ENCODE measurements around the gene MRPL51. TPM values are rescaled to one million over a fixed set of nuclear protein-coding genes. Genes with fewer than 3 reads are reported as not detected.

The MRPL51 gene
- total and polyA plus RNA-seq, 2 experiments from 2014 or later: 93.9 to 463 TPM

DNA sequence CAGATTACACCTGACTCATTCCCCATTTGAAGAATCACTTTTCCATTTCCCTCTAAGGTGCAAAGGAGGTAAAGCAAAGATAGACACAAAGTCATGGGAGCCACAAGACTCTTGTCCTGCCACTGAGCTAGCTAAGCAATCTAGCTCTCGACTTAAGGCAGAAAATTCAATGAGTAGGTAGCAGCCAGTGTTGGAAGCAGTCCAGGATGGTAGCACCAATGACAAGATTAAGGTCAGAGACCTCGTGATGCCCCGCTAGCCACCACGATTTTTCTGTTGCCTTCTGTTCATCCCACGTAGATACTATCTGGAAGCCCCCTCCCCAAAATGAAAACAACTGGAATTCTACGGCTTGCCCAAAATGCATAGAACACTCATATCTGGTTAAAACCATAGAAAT lies 24.0 kb downstream of the MRPL51 start:
- H3K4me2 ChIP-seq: peak overlapping the region; percentile 98
- H3K27ac ChIP-seq (ENCODE audit: low read depth): no peak overlapping the region
- H3K27me3 ChIP-seq (ENCODE audit: insufficient read depth): no peaks in the 10 kb centered on the region
- Mint-ChIP-seq H3K4me1 (peaks cover 16% of the 10 kb centered on the region), H3K9me3 (no peaks in the 10 kb centered on the region), H3K27ac (no peak overlapping the region), H3K27me3 (ENCODE audit: insufficient read depth, low read depth, poor library complexity) (peaks cover 11% of the 10 kb centered on the region), H3K4me3 (peak overlapping the region; percentile 71), H3K36me3 (ENCODE audit: low read depth) (peaks cover 29% of the 10 kb centered on the region)
- H2AFZ ChIP-seq: no peak overlapping the region
- peaks cover 10% of the 10 kb centered on the region for H3K36me3 ChIP-seq (ENCODE audit: insufficient read depth)
- peaks cover 14% of the 10 kb centered on the region for H3K4me1 ChIP-seq (ENCODE audit: insufficient read depth)
- H3K4me3 ChIP-seq: peak overlapping the region; percentile 98
- DNase-seq (ENCODE audit: low spot score) (no peak), ATAC-seq (no peak)
- H3K79me2 ChIP-seq (replicated peaks; ENCODE audit: insufficient read depth): peaks cover 22% of the 10 kb centered on the region
- peaks cover 8% of the 10 kb centered on the region for H4K20me1 ChIP-seq (replicated peaks; ENCODE audit: insufficient read depth)
- H3K9me2 ChIP-seq (ENCODE audit: insufficient read depth): no peaks in the 10 kb centered on the region
- no peak for TF ChIP-seq EZH2phosphoT487 (IDR thresholded peaks at IDR 0.05; ENCODE audit: unreplicated experiment)
- TF ChIP-seq, protein P1, sequence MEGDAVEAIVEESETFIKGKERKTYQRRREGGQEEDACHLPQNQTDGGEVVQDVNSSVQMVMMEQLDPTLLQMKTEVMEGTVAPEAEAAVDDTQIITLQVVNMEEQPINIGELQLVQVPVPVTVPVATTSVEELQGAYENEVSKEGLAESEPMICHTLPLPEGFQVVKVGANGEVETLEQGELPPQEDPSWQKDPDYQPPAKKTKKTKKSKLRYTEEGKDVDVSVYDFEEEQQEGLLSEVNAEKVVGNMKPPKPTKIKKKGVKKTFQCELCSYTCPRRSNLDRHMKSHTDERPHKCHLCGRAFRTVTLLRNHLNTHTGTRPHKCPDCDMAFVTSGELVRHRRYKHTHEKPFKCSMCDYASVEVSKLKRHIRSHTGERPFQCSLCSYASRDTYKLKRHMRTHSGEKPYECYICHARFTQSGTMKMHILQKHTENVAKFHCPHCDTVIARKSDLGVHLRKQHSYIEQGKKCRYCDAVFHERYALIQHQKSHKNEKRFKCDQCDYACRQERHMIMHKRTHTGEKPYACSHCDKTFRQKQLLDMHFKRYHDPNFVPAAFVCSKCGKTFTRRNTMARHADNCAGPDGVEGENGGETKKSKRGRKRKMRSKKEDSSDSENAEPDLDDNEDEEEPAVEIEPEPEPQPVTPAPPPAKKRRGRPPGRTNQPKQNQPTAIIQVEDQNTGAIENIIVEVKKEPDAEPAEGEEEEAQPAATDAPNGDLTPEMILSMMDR (conservative IDR thresholded peaks at IDR 0.05; ENCODE audit: low read depth in 2 of 2): no peak
- TF ChIP-seq, protein P2, sequence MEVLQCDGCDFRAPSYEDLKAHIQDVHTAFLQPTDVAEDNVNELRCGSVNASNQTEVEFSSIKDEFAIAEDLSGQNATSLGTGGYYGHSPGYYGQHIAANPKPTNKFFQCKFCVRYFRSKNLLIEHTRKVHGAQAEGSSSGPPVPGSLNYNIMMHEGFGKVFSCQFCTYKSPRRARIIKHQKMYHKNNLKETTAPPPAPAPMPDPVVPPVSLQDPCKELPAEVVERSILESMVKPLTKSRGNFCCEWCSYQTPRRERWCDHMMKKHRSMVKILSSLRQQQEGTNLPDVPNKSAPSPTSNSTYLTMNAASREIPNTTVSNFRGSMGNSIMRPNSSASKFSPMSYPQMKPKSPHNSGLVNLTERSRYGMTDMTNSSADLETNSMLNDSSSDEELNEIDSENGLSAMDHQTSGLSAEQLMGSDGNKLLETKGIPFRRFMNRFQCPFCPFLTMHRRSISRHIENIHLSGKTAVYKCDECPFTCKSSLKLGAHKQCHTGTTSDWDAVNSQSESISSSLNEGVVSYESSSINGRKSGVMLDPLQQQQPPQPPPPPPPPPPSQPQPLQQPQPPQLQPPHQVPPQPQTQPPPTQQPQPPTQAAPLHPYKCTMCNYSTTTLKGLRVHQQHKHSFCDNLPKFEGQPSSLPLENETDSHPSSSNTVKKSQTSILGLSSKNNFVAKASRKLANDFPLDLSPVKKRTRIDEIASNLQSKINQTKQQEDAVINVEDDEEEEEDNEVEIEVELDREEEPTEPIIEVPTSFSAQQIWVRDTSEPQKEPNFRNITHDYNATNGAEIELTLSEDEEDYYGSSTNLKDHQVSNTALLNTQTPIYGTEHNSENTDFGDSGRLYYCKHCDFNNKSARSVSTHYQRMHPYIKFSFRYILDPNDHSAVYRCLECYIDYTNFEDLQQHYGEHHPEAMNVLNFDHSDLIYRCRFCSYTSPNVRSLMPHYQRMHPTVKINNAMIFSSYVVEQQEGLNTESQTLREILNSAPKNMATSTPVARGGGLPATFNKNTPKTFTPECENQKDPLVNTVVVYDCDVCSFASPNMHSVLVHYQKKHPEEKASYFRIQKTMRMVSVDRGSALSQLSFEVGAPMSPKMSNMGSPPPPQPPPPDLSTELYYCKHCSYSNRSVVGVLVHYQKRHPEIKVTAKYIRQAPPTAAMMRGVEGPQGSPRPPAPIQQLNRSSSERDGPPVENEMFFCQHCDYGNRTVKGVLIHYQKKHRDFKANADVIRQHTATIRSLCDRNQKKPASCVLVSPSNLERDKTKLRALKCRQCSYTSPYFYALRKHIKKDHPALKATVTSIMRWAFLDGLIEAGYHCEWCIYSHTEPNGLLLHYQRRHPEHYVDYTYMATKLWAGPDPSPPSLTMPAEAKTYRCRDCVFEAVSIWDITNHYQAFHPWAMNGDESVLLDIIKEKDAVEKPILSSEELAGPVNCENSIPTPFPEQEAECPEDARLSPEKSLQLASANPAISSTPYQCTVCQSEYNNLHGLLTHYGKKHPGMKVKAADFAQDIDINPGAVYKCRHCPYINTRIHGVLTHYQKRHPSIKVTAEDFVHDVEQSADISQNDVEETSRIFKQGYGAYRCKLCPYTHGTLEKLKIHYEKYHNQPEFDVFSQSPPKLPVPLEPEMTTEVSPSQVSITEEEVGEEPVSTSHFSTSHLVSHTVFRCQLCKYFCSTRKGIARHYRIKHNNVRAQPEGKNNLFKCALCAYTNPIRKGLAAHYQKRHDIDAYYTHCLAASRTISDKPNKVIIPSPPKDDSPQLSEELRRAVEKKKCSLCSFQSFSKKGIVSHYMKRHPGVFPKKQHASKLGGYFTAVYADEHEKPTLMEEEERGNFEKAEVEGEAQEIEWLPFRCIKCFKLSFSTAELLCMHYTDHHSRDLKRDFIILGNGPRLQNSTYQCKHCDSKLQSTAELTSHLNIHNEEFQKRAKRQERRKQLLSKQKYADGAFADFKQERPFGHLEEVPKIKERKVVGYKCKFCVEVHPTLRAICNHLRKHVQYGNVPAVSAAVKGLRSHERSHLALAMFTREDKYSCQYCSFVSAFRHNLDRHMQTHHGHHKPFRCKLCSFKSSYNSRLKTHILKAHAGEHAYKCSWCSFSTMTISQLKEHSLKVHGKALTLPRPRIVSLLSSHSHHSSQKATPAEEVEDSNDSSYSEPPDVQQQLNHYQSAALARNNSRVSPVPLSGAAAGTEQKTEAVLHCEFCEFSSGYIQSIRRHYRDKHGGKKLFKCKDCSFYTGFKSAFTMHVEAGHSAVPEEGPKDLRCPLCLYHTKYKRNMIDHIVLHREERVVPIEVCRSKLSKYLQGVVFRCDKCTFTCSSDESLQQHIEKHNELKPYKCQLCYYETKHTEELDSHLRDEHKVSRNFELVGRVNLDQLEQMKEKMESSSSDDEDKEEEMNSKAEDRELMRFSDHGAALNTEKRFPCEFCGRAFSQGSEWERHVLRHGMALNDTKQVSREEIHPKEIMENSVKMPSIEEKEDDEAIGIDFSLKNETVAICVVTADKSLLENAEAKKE (CRISPR knock-in tag; IDR thresholded peaks at IDR 0.05): no peak
- TF ChIP-seq, protein P3, sequence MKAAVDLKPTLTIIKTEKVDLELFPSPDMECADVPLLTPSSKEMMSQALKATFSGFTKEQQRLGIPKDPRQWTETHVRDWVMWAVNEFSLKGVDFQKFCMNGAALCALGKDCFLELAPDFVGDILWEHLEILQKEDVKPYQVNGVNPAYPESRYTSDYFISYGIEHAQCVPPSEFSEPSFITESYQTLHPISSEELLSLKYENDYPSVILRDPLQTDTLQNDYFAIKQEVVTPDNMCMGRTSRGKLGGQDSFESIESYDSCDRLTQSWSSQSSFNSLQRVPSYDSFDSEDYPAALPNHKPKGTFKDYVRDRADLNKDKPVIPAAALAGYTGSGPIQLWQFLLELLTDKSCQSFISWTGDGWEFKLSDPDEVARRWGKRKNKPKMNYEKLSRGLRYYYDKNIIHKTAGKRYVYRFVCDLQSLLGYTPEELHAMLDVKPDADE (IDR thresholded peaks at IDR 0.05): no peak
- TF ChIP-seq POLR2AphosphoS5 (IDR thresholded peaks at IDR 0.05; ENCODE audit: low read depth): no peak
- no peak for TF ChIP-seq ZNF331 (CRISPR knock-in tag; IDR thresholded peaks at IDR 0.05; ENCODE audit: low read depth)
- no peak for TF ChIP-seq ZNF114 (CRISPR knock-in tag; IDR thresholded peaks at IDR 0.05)
- TF ChIP-seq, protein P4, sequence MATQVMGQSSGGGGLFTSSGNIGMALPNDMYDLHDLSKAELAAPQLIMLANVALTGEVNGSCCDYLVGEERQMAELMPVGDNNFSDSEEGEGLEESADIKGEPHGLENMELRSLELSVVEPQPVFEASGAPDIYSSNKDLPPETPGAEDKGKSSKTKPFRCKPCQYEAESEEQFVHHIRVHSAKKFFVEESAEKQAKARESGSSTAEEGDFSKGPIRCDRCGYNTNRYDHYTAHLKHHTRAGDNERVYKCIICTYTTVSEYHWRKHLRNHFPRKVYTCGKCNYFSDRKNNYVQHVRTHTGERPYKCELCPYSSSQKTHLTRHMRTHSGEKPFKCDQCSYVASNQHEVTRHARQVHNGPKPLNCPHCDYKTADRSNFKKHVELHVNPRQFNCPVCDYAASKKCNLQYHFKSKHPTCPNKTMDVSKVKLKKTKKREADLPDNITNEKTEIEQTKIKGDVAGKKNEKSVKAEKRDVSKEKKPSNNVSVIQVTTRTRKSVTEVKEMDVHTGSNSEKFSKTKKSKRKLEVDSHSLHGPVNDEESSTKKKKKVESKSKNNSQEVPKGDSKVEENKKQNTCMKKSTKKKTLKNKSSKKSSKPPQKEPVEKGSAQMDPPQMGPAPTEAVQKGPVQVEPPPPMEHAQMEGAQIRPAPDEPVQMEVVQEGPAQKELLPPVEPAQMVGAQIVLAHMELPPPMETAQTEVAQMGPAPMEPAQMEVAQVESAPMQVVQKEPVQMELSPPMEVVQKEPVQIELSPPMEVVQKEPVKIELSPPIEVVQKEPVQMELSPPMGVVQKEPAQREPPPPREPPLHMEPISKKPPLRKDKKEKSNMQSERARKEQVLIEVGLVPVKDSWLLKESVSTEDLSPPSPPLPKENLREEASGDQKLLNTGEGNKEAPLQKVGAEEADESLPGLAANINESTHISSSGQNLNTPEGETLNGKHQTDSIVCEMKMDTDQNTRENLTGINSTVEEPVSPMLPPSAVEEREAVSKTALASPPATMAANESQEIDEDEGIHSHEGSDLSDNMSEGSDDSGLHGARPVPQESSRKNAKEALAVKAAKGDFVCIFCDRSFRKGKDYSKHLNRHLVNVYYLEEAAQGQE (IDR thresholded peaks at IDR 0.05; ENCODE audit: unreplicated experiment): no peak
- no peak for TF ChIP-seq STAT1 (IDR thresholded peaks at IDR 0.05; ENCODE audit: unreplicated experiment)
- no peak for TF ChIP-seq NANOG (IDR thresholded peaks at IDR 0.05; ENCODE audit: borderline replicate concordance)
- TF ChIP-seq EZH2 (IDR thresholded peaks at IDR 0.05; ENCODE audit: low read depth, unreplicated experiment): no peak
- TF ChIP-seq JUNB (IDR thresholded peaks at IDR 0.05; ENCODE audit: unreplicated experiment): no peak
- TF ChIP-seq CREB1 (CRISPR knock-in tag; IDR thresholded peaks at IDR 0.05; ENCODE audit: low read depth): no peak
- H3F3A ChIP-seq (replicated peaks; ENCODE audit: low read depth): peaks cover 18% of the 10 kb centered on the region
